Measurements from ENCODE around the gene BPIFB6.

The BPIFB6 gene

GRCh38 chr20:33031531-33031930, at the start of gene BPIFB6:
BPIFB6 (plus strand) TSS chr20:33031648; CDS start chr20:33031648, 0 bp downstream.
- TF ChIP-seq POLR2A (IDR thresholded peaks at IDR 0.05; ENCODE audit: low read depth, low read length): no peak
- DNase-seq (ENCODE audit: insufficient read length, low spot score) (no peak), FAIRE-seq (no peak)

DNA sequence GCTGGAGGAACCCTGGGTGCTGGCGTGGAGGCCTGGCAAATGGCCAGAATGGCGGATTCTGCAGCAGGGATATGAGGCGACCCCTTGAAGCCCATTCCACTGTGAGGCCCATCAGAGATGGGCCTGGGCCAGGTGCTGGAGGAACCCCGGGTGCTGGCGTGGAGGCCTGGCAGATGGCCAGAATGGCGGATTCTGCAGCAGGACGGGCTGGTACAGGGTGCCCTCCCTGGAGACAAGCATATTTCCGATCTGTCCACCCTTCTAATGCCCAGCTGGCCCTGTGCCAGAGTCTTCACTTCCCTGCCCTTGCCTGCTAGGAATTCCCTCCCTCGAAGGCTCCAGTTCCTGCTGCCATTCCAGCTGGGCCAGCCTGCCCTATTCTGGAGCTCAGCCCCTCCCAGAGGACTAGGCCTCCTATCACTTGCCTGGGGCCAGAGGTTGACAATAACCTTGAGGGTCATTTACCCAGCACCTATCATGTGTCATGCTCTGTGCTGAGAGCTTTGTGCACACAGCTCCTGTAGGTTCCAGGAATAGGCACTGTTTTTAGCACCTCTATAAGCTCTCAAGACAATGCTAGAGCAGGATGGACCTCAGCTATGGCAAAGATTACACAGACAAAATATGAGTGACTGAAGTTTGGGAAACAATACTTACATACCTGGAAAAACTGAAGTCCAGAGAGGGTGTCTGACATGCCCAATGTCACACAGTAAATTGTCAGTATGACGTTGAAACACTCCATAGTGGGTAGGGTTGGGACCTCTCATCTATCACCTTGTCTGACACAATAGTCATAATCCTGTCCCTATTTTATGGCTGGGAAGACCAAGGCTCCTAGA, 48.6 kb upstream of the BPIFB6 start:
- FAIRE-seq (no peak), DNase-seq (ENCODE audit: insufficient read length, low spot score) (no peak)
- TF ChIP-seq POLR2A (IDR thresholded peaks at IDR 0.05; ENCODE audit: low read depth, low read length): no peak

DNA sequence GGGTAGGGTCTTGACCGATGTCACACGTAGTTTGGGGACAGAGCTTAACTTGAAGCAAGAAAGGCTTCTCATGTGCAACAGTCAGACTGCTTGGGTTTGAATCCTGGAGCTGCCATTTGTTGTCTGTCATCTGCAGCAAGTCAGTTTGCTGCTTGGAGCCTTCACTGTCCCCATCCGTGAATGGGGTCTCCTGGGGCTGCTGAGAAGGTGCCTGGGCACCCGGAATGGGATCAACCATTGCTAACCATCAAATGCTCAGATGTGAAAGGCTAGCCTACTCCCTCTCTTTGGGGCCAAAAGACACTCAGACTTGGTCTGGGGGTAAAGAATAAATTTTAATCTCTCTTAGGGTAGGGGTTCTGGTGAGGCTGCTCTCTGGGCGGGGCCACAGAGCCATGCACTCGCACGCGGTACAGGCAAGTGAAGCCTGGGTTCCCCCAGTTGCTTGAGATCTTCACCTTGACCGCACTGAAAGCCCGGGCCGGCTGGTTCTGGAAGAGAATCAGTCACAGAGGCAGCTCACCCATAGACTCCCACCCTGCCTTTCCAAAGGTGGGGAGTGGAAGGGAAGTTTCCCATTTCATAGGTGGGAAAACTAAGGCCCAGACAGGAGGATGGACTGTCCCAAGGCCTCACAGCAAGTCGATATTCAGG, 47.9 kb upstream of the BPIFB6 start:
- TF ChIP-seq POLR2A (IDR thresholded peaks at IDR 0.05; ENCODE audit: low read depth, low read length): no peak
- DNase-seq (ENCODE audit: insufficient read length, low spot score): no peak
- FAIRE-seq: no peak

- FAIRE-seq: no peak
- DNase-seq (ENCODE audit: insufficient read length, low spot score): no peak
These were observed 47.3 kb upstream of the BPIFB6 start for GRCh38 chr20:32984196-32984595.

DNA sequence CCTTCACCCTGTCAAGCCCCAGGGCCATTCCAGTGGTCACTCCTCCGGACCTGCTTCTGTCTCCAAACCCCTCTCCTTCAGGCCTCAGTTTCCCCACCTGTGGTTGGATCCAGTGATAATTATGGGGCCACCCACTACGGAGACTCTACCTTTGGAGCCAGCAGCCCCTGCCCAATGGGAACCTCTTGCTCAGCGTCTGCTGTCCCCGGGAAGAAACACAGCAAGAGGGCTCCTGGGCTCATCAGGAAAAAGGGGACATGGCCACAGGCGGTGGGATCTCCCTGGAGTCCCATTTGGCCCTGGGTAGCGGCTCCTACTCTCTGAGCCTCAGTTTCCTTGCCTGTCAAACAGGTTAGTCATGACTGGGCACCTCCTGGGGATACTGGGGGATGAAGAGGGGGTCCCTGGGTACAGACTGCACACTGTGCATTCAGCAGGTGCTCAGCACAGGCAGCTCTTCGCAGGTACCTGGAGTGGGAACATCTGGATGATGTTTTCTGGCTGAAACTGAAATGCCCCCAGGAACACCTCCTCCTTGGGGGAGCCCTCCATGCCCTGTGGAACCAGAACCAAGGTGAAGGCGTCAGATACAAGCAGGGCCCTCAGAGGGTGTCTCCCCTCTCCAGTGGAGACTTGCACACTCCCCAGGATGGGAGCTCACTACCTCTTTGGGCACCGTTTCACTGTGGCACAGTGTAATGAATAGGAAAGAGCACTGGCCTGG, 46.7 kb upstream of the BPIFB6 start:
- DNase-seq (ENCODE audit: insufficient read length, low spot score): no peak
- no peak for TF ChIP-seq POLR2A (IDR thresholded peaks at IDR 0.05; ENCODE audit: low read depth, low read length)
- FAIRE-seq: no peak

More at GRCh38 chr20:32984196-32984595, 47.3 kb upstream of the BPIFB6 start:
- no peak for TF ChIP-seq POLR2A (IDR thresholded peaks at IDR 0.05; ENCODE audit: low read depth, low read length)

GRCh38 chr20:32985596-32985995, 45.9 kb upstream of the BPIFB6 start:
- DNase-seq (ENCODE audit: insufficient read length, low spot score) (no peak), FAIRE-seq (no peak)
- TF ChIP-seq POLR2A (IDR thresholded peaks at IDR 0.05; ENCODE audit: low read depth, low read length): no peak

DNA sequence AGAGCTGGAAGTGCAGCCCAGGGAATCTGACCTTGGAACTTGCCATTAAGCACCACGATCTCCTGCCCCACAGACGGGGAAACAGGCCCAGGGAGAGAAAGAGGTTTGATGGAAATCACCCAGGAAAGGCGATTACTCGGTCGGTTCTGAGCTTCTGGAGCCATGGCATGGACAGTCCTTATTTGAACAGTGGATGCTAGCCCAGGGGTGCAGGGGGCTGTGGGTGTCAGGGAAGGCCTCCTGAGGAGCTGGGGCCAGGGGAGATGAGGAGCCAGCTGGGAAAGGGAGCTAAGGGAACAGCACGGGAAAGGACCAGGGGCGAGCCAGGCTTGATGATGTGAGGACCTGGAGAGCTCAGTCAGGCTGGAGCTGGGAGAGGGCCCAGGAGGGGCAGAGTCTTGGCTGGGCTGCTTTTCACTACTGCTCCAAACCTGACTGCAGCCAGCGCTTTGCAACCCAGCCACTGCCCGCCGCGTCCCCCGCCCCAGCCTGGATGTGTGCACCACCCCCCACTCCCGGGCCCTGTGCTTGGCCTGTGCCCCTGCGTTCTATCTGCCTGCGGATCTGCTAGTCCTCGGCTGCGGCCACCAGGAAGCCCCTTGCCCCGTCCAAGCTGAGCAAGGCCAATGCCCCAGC, 45.0 kb upstream of the BPIFB6 start:
- DNase-seq (ENCODE audit: insufficient read length, low spot score) (no peak), FAIRE-seq (no peak)

DNA sequence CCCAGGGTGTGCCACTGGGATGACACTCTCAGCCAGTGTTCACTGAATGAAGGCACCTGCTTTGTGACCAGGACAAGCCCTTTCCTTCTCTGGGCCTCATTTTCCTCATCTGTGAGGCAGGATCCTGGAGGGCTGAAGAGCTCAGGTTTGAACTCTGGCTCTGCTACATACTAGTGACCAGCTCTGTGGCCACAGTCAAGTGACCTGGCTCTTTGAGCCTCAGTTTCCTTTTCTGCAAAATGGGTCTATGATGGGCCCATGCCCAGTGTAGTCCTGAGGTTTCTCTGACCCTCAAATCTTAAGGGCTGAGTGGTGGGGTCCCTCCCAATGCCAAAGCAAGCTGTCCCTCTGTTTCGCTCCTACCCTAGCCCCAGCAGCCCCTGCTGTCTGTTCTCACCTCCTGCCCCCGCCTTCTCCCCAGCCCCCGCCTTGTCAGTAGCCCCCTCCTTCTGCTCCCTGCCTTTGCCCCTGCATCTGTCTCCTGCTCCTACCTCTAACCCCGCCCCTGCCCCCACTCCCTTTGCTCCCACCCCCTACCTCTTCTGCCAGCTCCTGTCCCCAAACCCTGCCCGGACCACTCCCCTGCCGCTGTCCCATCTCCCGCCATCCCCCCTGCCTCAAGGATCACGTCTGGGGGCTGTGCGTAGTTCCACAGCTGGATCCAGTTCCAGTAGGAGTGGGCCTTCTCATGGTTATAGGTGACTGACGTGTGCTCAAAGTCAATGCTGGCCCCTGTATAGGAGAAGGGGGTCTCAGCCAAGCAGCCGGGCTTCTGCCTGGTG, 44.2 kb upstream of the BPIFB6 start:
- DNase-seq (ENCODE audit: insufficient read length, low spot score) (no peak), FAIRE-seq (no peak)
- TF ChIP-seq POLR2A (IDR thresholded peaks at IDR 0.05; ENCODE audit: low read depth, low read length): no peak

More for the DNA sequence above, 45.0 kb upstream of the BPIFB6 start:
- TF ChIP-seq POLR2A (IDR thresholded peaks at IDR 0.05; ENCODE audit: low read depth, low read length): no peak

DNA sequence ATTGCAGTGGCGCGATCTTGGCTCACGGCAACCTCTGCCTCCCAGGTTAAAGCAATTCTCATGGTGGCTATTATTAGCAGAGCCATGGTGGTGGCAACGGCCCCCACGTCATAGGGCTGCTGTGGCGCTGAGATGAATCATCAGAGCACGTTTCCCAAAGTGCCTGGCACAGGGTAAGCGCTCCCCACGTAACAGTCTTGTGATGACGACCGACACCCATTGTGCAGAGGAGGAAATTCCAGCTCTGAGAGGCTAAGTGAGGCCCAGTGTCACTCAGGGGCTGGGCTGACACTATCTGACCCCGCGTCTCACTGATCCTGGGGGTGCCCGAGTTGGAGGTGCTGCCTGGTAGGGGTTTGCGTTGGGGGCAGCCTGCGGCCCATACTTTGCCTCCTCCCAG, 43.4 kb upstream of the BPIFB6 start:
- FAIRE-seq (no peak), DNase-seq (ENCODE audit: insufficient read length, low spot score) (no peak)
- no peak for TF ChIP-seq POLR2A (IDR thresholded peaks at IDR 0.05; ENCODE audit: low read depth, low read length)

DNA sequence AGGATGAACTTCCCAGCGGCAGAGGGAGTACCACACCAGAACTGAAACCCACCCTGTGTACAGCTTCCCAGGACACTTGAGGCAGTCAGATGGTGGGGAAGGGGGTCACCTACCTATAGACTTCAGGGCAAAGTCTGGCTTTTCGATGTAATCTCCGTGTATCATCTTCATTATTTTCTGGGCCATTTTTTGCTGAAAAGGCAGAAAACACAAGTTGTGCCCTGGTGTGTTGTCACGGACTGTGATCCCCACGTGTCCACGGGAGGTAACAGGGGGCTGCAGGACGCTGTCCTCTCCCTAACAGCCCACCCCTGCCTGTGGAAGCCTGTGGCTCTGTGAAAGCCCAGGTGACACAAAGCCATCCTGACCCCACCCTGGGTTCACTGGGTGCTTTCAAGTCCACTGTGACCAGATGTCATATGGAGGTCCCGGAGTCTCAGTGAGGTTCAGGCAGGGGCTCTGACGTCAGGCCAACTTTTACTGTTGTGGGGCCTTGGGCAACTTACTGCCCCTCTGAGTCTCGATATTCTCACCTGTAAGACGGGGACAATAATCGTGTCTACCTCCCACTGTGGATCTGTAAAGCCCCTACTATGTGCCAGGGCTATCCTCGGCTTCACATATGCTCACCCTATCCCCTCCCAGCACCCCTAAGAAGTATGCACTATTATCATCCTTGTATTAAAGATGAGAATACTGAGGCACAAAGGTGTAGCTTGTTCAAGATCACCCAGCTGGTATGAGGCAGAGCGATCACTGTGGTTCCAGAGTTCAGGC, 41.8 kb upstream of the BPIFB6 start:
- no peak for TF ChIP-seq POLR2A (IDR thresholded peaks at IDR 0.05; ENCODE audit: low read depth, low read length)
- DNase-seq (ENCODE audit: insufficient read length, low spot score) (no peak), FAIRE-seq (no peak)

GRCh38 chr20:32990426-32990825, 41.0 kb upstream of the BPIFB6 start:
- TF ChIP-seq POLR2A (IDR thresholded peaks at IDR 0.05; ENCODE audit: low read depth, low read length): no peak
- FAIRE-seq: no peak
- no peak for DNase-seq (ENCODE audit: insufficient read length, low spot score)

- TF ChIP-seq POLR2A (IDR thresholded peaks at IDR 0.05; ENCODE audit: low read depth, low read length): no peak
- no peak for FAIRE-seq
- DNase-seq (ENCODE audit: insufficient read length, low spot score): no peak
These were observed 40.1 kb upstream of the BPIFB6 start for GRCh38 chr20:32991383-32991782.

All from H54 (cell line).